ENCODE results near the gene C1orf21.
"Not testable (repeated sequence)": the region's sequence is repeated elsewhere in the genome, so short reads cannot be mapped to it uniquely, and the experiment has no call there.

C1orf21 gene

DNA sequence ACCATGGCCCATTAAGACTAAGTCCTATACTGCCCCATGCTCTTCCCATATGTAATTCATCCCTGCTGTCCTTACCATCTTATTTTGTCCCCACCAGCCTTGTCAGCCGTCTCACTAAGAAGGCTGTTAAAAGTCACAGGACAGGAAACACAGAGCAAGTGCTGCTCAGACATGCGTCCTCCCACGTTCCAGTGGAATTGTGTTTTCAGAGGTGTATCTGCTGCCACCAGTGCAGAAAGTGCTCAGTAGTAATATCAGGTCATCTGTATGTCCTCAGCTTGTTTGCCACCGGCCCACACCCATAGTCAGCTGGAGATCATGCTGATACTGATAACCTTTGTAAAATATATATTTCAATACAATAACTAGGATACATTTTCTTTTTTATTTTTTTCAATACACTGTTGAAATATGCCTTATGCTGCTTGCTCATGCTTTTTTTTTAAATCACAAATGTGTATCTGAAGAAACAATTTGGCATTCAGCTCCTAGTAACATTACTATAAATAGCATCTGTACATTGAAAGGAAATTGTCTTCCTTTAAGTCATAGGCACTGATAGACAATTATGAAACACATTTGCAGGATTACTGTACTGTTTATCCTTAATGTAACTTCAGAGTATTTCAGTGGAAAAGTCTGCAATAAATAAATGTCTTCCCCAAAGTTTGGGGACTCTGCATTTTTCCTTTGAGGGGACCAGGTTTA lies 211.0 kb downstream of the C1orf21 start:
- no peak for DNase-seq (ENCODE audit: low spot score)

DNA sequence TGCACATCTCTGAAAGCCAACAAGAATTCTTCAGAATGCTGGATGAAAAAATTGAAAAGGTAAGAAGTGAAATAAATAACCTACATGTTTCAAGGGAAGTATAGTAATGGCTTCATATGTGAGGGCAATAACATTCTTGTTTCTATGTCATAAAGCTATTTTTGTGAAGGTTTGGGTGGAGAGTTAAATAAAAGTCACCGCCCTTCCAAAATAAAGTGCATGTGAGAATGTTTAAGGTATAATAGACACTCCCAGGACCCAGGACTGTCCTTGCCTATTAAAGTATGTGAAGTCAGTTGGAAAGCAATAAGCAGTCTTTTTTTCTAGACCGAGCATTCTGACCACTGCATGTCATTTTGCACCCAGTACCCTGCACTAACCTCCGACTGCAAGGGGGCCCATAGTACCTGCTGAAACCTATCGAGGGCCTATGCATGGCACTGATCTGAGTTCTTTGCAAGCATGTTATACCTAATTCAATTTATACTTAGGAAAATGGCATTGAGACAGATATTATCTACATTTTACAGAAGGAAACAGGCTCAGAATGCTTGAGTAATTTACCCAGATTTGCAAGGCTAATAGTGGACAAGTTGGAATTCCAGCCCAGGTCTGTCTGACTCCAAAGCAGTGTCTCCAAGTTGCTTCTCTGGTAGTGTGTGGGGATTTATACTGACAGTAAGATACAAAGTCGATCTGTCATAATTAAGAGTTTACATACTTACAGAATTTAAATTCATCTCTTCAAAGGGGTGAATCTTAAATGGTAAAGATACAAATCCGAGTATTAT lies 211.8 kb downstream of the C1orf21 start:
- no peak for DNase-seq (ENCODE audit: low spot score)

DNA sequence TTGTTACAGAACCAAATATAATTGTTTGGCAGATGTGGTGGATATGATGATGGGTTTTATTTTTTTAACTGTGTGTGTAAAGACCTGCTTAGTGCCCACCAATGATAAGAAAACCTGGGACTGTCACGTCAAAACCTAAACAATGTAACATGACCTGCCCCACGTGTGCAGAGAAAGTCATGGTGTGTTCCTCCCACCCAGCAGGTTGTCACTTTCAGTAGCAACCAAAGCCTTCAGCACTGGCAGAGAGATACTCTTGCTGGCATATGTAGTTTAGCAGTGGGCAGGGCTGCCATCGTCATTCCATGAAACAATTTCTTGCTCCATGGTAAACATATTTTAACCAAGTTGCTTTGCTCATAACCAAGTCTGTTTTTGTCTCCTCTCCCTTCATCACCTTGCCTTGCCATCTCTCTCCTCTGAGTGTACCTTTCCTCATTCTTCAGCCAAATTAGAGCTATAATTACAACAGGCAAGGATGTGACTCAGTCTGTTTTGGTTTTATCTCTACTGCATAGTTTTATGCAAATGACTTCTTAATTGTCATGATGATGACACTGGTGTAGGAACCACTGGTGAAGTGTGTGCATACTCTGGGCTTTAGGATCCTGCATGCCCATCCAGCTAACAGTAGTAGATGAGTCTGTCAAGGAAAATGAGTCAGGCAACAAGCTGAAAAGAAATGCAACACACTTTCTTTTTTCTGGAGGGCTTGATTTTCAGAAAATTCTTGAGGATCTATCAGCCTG lies 217.5 kb downstream of the C1orf21 start:
- DNase-seq (ENCODE audit: low spot score) = no peak

DNA sequence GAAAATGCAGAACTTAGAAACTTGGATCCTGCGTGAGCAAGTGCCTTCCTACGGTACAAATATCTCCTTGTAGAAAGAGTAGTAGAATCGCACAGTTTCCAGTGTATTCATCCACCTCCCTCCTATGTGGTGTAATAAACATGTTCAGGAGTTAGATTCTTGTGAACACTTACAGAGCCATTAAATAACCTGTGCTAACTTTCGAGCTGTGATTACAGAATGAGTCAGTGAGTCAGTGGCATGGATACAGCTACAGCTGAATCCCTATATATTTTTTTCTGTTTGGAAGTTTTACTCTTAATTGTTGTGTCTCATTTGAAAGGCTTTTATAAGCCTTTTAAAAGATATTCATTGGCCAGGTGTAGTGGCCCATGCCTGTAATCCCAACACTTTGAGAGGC lies 219.1 kb downstream of the C1orf21 start:
- no peak for DNase-seq (ENCODE audit: low spot score)

DNA sequence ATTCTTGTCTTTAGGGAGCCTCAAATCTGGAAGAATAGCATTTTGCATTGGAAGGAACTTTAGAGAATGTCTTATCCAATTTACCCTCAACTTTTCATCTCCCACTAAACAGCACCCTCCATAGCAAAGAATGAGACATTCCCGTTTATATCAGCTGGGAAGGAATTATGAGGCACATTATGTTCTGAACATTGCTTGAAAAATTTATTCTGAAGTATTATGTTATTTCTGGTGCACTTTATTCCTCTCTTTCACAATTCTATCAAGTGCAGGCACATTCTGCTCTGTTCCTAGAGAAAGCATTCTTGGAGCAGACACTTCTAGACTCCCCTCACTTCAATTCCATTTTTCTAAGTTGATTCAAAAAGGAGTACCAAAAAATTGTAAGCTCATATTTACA lies 220.0 kb downstream of the C1orf21 start:
- DNase-seq (ENCODE audit: low spot score) = no peak

DNA sequence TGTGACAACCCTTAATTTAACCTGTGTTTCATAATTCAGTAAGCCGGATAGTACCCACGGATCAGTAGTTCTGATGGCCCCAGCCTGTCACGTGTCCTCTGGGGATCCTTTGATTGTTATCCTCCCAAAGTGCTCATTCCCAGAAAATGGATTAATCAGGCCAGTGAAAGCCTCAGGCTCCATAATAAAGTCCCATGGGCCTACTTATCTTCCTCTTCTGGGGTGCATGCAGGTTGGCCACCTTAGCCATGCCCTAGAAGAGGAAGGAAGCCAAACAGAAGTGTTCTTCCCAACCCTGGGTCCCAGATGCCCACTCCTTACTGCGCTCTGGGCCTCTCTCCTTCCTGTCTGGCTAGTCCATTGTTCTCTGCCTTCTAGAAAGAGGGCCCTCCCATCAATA lies 221.8 kb downstream of the C1orf21 start:
- no peak for DNase-seq (ENCODE audit: low spot score)

DNA sequence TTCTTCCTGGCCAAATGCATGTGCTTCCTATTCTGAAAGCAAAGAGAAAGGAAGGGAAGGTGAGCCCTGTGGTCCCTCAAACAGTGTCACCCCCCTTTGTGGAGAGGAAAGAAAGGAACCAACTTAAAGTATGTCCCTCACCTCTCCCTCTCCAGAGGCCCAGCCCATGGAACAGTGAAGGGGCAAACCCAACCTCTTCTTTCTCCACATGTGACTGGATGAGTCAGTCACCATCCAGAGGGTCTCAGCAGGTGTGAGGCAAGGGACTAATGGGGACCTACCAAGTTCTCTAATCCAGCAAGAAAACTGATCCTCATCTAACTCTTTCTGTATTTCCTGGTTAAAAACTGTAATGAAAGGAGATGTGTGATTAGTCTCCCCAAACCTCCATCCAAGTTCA lies 222.2 kb downstream of the C1orf21 start:
- DNase-seq (ENCODE audit: low spot score) = no peak

DNA sequence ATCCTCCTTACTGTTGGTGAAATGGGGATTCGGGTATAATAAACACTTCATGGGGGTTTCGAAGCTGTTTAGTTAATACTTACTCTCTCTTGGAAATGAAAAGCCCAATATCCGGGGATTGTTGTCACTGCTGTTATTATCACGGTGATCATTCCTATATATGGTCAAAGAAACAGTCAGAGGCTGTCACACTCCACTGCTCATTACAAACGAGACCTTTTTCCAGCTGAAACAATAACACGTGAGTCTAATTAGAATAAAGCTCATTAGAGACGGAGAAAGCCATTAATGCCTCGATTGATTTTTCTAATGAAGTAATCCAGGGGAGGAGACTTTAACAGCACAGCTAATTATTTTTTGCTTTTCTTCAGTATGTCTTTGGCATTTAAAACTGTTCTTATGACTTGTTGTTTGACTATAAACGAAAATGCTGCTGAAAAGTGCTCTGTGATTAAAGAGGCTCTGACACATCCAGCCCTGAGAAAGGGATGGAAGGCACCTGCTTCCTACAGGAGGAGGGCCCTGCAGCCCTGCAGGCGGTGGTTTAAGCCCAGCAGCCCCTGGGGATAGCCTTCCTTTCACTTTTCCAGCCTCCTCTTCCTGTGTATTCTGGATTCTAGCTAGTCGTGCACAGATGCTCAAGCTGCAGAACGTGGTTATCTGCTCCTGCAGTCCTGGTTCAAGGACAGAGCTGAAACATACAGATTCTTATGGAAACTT lies 224.2 kb downstream of the C1orf21 start:
- DNase-seq (ENCODE audit: low spot score) = no peak

DNA sequence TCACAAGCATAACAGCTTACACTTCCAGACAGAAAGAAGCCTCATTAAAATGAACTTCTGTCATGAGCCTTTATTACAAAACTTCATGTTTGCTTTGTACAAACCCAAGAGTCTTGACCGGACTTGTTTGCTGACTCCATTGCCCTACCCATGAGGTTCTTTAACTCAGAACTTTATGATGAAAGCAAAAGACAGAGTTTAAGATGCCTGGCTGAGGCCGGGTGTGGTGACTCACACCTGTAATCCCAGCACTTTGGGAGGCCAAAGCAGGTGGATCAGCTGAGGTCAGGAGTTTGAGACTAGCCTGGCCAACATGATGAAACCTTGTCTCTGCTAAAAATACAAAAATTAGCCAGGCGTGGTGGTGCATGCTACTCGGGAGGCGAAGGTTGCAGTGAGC lies 225.4 kb downstream of the C1orf21 start:
- not testable (repeated sequence) for DNase-seq (ENCODE audit: low spot score)

DNA sequence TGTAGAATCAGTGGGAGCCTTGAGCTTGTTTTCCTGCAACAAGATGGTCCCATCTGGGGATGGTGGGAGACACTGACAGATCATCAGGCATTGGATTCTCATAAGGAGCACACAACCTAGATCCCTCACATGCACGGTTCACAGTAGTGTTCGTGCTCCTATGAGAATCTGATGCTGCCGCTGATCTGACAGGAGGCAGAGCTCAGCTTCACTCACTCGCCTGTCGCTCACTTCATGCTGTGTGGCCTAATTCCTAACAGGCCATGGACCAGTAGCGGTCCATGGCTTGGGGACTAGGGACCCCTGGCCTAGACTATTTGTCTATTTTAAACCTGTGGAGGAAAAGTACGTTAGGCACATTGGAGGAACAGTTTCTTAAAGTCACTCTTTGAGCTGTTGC lies 227.8 kb downstream of the C1orf21 start:
- no peak for DNase-seq (ENCODE audit: low spot score)

DNA sequence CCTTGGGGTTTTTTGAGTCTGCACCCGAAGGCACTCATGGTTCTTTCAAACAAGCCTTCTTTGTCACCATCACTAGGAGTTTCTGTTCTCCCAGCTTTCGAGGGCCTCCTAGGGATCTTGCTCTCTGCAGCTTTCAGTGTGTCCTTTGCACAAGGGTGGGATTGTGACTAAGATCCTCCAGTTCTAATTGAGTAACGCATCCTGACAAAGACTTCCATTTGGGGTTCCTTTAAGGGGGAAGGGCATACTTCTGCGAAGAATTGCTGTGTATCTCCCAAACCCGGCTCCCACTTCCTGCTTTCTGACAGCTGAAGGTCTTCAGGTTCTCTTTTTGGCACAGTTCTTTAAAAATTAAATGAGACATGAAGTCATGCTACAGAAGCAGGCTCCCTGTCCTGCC lies 228.5 kb downstream of the C1orf21 start:
- DNase-seq (ENCODE audit: low spot score) = peak; percentile 90

DNA sequence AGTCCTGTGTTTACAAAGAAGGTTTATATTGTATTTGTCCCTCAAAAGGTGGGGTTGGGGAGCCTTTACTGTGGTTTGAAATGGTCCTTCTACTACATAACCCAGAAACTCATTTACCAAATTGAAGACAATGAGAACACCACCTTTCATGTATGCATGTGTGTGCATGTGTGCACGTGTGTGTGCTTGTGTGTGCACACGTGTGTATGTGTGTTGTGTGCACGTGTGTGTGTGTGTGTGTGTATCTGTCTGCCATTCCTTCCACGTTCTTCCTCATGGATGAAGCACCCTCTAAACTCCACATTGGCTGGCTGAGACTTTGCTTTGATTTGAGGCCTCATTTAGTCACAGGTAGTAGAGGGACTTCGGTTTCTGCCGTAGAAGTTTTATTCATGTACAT lies 229.7 kb downstream of the C1orf21 start:
- no peak for DNase-seq (ENCODE audit: low spot score)

DNA sequence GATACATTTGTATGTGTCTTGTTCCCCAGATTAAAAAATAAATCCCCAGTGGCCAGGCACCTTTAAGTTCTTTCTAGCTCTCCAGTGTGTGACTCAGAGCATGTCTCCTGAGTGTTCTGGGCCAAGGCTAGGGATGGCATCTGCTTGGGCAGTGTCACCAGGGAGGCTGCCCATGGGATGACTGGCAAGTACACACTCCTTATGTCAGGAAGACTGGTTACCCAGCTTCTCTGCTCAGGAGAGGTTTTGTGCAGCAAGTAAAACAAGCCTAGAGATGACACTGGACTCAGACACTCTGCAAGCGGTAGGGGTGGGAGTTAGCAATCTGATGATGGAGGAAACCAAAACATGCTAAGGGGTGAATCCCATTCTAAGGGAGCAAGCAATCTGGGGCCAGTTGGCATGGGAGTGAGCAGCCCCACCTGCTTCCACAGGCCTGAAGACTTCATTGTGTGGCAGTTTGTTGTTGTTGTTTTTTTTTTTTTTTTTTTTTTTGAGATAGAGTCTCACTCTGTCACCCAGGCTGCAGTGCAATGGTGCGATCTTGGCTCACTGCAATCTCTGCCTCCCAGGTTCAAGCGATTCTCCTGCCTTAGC lies 230.7 kb downstream of the C1orf21 start:
- no peak for DNase-seq (ENCODE audit: low spot score)

DNA sequence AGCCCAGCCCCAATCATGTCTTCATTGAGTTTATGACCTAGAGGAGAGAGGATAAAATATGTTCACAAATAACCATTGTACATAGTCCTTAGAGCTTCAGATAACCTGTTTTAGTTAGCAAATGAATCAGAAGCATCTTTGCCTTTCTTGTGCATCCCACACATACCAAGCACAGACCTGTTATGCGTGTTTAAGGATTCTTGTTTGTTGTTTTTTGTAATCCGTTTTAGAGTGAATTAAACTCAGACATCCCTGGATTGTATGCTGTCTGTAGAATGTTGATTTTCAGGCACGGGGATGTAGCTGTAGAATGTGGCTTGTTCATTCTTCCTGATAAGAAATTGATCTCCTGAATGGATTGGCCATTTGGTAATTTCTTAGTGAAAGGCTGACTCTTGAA lies 232.0 kb downstream of the C1orf21 start:
- no peak for DNase-seq (ENCODE audit: low spot score)

DNA sequence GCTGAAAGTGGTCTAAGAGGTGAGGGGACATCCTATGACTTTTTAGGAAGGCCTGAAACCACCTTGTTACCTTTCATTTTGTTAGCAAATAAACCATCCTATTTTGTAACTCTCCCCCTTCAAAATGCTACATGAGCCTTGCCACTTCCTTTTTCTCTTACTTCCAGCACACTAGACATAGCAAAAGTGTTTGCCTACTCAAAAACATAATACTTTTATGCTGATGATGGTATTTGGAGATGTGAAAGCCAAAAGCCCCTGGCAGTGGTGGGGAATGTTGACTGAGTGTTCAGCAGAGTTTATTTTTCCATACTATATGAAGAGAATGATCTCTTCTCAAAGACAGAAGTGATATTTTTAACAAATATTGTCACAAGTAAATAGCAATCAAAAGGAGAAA lies 233.6 kb downstream of the C1orf21 start:
- DNase-seq (ENCODE audit: low spot score) = no peak

DNA sequence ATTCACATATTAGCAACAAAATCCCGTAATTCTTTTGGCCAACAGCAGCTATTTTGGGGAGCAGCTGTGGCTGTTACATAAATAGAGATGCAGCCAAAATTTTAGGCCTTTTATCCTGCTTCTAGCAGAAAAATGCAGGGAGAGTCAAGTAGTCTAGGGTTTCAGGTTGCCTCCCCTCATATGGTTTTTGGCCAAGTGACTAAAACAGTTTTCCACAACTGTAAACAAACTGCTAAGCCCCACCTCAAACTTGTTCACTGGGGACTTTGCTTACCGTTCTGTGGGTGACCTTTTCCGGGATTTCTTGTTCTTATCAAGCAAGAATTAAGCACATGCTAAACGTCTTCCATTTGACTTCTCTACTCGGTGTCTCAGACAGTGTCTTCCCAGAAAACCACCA lies 234.4 kb downstream of the C1orf21 start:
- DNase-seq (ENCODE audit: low spot score) = no peak

DNA sequence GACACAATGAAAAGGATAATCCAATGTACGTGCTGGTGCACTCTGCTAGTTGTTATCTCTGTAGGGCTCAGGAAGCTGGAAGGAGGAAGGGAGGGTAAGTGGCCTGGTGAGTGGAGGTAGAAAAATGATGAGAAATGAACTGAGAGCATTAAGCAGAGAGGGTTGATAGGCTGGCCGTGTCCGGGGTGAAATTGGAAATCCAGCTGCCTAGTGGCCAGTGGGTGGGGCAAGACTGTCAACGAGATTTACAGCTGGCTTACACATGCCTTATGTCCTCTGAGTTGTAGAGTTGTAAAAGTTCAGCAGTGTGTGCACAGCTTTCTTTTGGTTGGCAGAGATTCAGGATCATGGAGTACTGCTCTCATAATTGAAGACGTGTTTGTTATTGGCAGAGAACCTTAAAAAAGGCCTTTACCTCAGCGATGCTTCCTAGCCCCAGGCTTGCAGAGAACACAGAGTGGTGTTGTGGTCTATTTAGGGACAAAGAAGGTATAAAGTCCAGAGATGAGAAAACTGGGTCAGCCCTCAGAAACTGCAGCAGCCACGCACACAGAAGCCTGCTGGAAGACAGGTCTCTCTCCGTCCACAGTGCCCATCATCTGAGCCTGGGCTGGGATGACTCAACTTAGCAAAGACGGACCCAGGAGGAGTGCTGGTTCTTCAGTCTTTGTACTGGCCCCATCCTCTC lies 235.5 kb downstream of the C1orf21 start:
- peak; percentile 87 for DNase-seq (ENCODE audit: low spot score)

DNA sequence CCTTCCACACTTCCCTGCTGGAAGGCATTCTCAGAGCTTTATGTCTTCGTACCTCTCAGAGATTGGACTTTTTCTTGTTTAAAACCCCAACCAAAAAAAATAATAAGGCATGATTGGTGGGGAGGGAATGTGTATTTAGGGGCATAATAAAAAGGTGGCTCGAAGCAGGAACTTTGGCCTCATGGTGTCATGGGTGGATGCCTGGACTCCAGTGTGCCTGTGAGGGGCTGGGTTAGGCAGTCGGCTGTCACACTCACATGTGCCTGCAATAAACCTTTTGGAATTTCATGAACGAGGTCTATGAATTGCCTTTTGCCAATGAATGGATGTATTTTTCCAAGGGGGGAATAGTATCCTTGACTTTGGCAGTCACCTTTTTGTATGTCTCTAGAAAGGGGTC lies 236.6 kb downstream of the C1orf21 start:
- no peak for DNase-seq (ENCODE audit: low spot score)

DNA sequence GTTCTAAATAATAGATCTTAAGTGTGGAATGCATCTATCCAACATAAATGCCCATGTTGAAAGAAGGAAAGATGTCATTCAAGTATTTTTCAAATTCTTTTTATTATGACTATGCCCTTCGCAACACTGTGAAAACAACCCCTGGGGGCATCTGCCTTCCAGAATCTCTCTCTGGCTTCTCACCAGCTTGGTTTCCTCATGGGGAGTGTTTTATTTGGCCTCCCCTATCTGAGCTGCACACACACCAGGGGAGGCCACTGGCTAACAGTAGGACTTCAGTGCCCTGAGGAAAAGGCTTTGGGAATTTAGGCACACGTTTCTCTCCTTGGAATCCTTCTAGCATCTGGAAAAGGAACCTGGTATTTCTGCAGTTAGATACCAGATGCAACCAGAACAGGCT lies 237.2 kb downstream of the C1orf21 start:
- no peak for DNase-seq (ENCODE audit: low spot score)

DNA sequence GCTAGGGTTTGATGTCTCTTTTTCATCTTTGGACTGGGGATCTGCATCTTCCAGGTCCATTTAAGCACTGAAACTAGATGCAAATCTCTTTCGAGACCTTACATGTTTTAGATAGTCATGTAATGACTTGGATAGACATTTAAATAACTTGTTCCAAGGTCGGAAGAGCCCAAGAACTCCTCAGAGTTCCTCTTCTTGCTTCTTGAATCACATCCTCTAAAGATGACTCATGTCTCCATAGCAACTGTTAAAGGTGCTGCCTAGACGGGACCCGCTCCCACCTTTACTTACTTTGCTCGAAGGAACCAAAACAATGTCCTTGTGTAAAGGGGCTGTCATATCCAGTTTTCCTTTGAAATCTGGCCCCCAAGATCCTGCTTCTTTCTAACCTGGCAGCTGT lies 237.8 kb downstream of the C1orf21 start:
- DNase-seq (ENCODE audit: low spot score) = no peak

DNA sequence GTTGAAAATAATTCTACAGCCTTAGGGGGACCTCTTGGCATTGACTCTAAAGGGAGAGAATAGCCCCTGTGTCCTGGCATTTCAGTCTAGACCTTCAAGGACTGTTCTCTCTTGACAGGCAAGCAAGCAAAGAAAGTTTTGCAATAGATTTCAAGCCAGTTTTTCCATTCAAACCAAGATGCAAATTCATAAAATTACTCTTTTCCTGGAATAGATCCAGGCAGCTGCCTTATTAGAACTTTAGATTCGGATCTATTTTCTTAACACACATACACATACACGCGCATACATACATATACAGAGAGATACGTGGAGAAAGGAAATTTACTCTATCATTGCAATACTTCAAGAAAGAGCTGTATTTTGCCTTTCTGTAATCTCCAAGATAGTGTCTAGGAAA lies 238.4 kb downstream of the C1orf21 start:
- DNase-seq (ENCODE audit: low spot score) = no peak
